NCI-H1436 (cell line): ENCODE data around the gene MUC15.

Experiments used
- DNase-seq: peaks from one replicate; lab custom pipeline; 2025; lab: John Stamatoyannopoulos, UW

MUC15 gene

DNA sequence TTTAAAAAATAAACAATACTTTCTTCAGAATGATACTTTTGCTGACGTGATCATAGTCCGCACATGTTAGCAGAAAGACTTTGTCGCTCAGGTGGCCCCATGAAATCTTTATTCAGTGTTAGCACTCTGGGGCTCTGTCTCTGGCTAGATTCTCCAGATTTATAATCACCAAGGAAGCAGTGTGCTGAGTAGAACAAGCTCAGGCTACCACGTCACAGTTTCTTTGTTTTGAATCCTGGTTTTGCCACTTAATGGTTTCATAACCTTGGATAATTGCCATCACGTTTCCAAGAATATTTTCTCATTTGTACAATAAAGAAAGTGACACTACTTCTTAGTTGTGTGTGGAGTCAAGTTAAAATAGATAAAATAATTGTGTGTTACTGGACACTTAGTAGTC lies 3.9 kb upstream of the MUC15 start:
- no peak for DNase-seq

GRCh38 chr11:26573896-26574295 lies 1.8 kb upstream of the MUC15 start:
- DNase-seq, result no peak

DNA sequence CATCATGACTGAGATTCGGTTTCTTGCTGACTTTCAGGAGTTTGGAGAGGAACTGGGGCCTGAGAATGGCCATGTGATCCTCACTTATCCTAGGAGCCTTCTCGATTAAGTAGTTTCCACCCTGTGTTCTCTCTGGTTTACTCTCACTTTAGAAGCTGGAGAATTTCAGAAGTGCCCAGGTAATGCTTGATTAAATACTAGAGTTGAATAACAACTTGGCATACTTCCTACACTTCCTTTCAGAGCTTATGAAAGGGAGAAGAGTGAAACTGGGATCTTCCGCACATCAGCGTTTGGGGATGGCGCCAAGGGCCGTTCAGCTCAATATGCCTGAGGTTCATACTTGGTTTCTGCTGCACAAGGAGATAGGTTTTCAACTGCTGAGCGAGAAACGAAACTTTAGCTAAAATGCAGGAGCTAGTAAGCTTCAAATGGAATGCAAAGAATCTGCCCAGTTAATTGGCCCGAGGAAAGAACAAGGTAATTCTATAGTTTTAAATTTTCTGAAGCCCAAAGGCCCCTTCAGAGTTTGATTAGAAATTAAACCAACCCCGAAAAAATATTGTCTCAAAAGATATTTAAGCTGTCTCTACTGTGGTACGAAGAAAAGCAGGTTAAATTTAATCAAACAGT lies 823 bp upstream of the MUC15 start:
- DNase-seq, result no peak

DNA sequence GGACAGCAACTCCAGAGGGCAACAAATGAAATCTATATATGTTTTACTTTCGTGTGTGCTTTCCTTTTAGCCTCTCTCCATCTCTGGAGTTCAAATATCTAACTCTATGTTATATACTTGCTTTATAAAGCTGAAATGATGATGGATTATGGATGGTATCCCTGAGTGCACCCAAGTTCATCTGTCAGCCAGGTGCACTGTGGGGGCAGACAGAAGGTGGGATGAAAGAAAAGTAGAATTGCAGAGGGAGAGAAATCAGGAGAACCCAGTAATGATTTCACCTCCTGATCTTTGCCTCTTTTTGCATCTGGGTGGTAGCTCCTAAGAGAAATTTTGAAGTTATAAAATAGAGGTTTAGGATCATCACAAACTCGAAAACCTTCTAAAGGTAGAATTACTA lies 2.4 kb downstream of the MUC15 start:
- DNase-seq, result no peak

- DNase-seq, result no peak
Measured at GRCh38 chr11:26558190-26558589, 13.9 kb downstream of the MUC15 start.

GRCh38 chr11:26557666-26558065 lies 14.4 kb downstream of the MUC15 start:
- no peak for DNase-seq

- DNase-seq, result no peak
Measured at GRCh38 chr11:26556582-26556981, 15.5 kb downstream of the MUC15 start.

GRCh38 chr11:26554455-26554854 lies 17.6 kb downstream of the MUC15 start:
- no peak for DNase-seq

- DNase-seq, result no peak
Measured at GRCh38 chr11:26553182-26553581, 18.9 kb downstream of the MUC15 start.

- no peak for DNase-seq
Measured at GRCh38 chr11:26551186-26551801, 20.8 kb downstream of the MUC15 start.

DNA sequence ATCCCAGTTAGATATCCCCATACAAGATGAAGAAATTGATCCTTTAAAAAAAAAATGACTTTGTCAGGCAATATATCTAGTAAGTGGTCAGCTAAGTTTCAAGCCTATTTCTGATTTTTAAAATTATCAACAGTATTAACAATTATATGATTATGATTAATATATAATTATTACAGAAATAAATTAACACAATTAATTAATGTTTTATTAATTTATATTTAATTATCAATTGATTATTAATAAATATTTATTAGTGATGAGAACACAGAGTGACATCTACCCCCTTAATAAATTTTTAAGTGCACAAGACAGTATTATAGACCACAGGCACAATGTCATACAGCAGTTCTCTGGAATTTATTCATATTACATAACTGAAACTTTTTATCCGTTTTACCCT lies 22.0 kb downstream of the MUC15 start:
- DNase-seq, result no peak

- no peak for DNase-seq
Measured at GRCh38 chr11:26549176-26549575, 22.9 kb downstream of the MUC15 start.

DNA sequence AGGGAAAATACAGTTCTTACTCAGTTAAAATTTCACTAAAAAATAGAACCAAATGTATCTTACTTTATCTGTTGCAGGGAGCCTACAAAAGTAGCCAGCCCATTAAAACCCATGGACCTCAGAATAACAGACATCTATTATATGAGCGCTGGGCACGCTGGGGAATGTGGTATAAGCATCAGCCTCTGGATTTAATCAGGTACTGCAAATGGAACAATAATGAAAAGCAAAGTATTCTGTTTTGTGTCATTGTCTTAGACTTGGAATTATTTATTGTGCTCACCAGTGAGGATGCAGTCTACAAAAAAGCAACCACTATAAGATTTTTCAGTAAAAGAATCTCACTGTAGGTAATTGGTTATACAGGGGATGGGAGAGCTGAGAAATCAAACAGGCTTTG lies 30.2 kb downstream of the MUC15 start:
- no peak for DNase-seq

DNA sequence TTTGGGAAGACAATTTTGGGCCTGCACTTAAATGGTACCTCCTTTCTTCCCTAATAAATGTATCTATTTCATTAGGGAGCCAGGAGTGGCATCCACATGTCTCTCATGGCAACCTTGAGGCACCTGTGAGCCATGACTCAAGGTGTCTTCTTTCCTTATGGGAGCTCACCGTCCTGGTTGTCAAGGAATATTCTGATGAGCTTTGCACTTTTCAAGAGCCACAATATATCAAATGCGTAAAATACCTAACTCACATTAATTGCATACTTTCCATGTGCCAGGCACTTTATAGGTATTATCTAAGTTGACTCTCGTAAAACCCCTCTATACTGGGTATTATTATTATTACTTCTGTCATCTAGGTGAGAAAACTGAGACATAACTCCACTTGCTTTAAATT lies 32.5 kb downstream of the MUC15 start:
- DNase-seq, result no peak

DNA sequence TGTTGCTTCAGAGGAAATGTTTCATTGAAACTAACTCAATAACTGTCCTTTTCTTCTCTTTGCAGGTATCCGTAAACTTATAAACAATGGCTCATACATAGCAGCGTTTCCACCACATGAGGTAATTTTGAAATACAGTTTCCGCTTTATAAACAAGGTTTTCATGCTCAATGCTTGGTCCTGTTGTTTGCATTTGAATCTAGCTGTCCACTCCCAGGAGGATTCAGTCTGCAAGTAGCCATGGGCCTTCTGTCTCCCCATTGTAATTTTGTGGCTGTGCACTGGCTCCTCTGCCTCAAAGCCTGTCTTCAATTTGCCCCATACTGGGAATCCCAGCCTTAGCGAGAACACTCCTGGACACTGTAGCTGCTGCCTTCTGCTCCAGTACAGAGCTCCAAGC lies 34.7 kb downstream of the MUC15 start:
- DNase-seq, result no peak

GRCh38 chr11:26527685-26528084 lies 44.4 kb downstream of the MUC15 start:
- DNase-seq, result no peak

- DNase-seq, result no peak
Measured at GRCh38 chr11:26522912-26523610, 49.0 kb downstream of the MUC15 start.

DNA sequence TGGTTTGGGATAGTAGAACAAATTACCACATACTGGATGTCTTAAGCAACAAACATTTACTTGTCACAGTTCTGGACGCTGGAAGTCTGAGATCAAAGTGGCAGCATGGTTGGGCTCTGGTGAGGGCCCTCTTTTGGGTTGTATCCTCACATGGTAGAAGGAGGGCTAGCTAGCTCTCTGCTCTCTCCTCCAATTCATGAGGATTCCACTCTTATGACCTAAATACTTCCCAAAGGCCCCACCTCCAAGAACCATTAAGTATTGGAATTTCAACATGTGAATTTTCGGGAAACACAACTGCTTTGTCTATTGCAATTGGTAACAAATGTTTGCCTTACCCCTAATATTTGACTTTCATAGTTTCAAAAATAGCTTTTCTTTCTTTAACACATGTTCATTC lies 52.6 kb downstream of the MUC15 start:
- DNase-seq, result no peak

GRCh38 chr11:26512196-26512595 lies 59.9 kb downstream of the MUC15 start:
- DNase-seq, result no peak

DNA sequence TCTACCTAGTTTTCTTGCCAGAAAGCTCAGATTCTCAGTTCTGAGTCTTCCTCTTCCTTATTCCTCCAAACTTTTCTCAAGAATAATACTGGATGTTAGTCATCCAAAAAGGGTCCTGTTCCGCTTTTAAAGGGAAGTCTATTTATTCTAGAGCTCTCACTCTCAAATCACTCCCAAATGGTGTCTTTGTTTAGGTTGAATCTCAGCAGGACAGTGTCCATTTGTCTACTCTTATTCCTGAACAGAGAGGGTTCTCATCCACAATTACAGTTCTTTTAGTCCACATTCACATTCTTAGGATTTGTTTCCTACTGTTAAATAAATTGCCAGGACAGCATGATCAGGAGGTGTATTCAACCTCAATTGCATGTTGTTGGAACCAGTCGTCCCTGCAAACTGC lies 61.3 kb downstream of the MUC15 start:
- DNase-seq, result no peak

- no peak for DNase-seq
Measured at GRCh38 chr11:26510164-26510563, 61.9 kb downstream of the MUC15 start.
